H9 (cell line): ENCODE data around the gene PCLAF. TPM values are rescaled to one million over a fixed set of nuclear protein-coding genes. Genes with fewer than 3 reads are reported as not detected.

Experiments
- DNase-seq: peaks from one replicate; pipeline ENCODE4 v3.0.0-alpha.2; 2017
- H2AFZ ChIP-seq: one replicate; pipeline ENCODE4 v1.6.1; 2013; ENCODE audit warnings: mild to moderate bottlenecking, low read length, control low read depth, moderate library complexity
- H2AK5ac ChIP-seq: 2 replicates; pipeline ENCODE4 v1.6.1; 2013; ENCODE audit warnings: low read length, control low read depth, mixed read lengths; ENCODE audit not compliant: insufficient read length
- H2BK120ac ChIP-seq: one replicate; pipeline ENCODE4 v1.6.1; 2013; ENCODE audit warnings: low read depth, mild to moderate bottlenecking, low read length, control low read depth, inconsistent platforms; ENCODE audit not compliant: poor library complexity, severe bottlenecking
- H2BK12ac ChIP-seq: 2 replicates; pipeline ENCODE4 v1.6.1; 2013; ENCODE audit warnings: low read length, control low read depth, mixed read lengths, low read depth; ENCODE audit not compliant: insufficient read length
- H2BK15ac ChIP-seq: 2 replicates; pipeline ENCODE4 v1.6.1; 2013; ENCODE audit warnings: low read depth, low read length, control low read depth
- H2BK20ac ChIP-seq: one replicate; pipeline ENCODE4 v1.6.1; 2013; ENCODE audit warnings: low read depth, mild to moderate bottlenecking, low read length, control low read depth, inconsistent platforms; ENCODE audit not compliant: poor library complexity, severe bottlenecking
- H2BK5ac ChIP-seq: 2 replicates; pipeline ENCODE4 v1.6.1; 2013; ENCODE audit warnings: low read length, control low read depth, mixed read lengths; ENCODE audit not compliant: insufficient read length
- H3K14ac ChIP-seq: 2 replicates; pipeline ENCODE4 v1.6.1; 2013; ENCODE audit warnings: low read length, control low read depth; ENCODE audit not compliant: insufficient read depth
- H3K18ac ChIP-seq: 2 replicates; pipeline ENCODE4 v1.6.1; 2013; ENCODE audit warnings: low read depth, mild to moderate bottlenecking, mixed read lengths, low read length, control low read depth; ENCODE audit not compliant: insufficient read length
- H3K23ac ChIP-seq: 2 replicates; pipeline ENCODE4 v1.6.1; 2013; ENCODE audit warnings: low read length, control low read depth, mixed read lengths, low read depth; ENCODE audit not compliant: insufficient read length
- H3K23me2 ChIP-seq: 2 replicates; pipeline ENCODE4 v1.6.1; 2013; ENCODE audit warnings: low read depth, mild to moderate bottlenecking, mixed read lengths, low read length, control low read depth; ENCODE audit not compliant: insufficient read length, poor library complexity, severe bottlenecking
- H3K27ac ChIP-seq: 2 replicates; pipeline ENCODE4 v1.5.1; 2013; ENCODE audit warnings: low read length, control low read depth, mixed read lengths, low read depth; ENCODE audit not compliant: insufficient read length
- H3K27me3 ChIP-seq: 2 replicates; pipeline ENCODE4 v1.6.1; 2013; ENCODE audit warnings: low read length, control low read depth, inconsistent platforms; ENCODE audit not compliant: insufficient read depth
- H3K4ac ChIP-seq: 2 replicates; pipeline ENCODE4 v1.6.1; 2013; ENCODE audit warnings: low read depth, mild to moderate bottlenecking, control low read depth, inconsistent platforms, low read length, moderate library complexity
- H3K4me1 ChIP-seq: 2 replicates; pipeline ENCODE4 v1.6.1; 2013; ENCODE audit warnings: low read length, control low read depth, inconsistent platforms; ENCODE audit not compliant: insufficient read depth
- H3K4me2 ChIP-seq: 2 replicates; pipeline ENCODE4 v1.6.1; 2013; ENCODE audit warnings: low read length, control low read depth, mixed read lengths; ENCODE audit not compliant: insufficient read length, insufficient read depth
- H3K56ac ChIP-seq: 2 replicates; pipeline ENCODE4 v1.6.1; 2013; ENCODE audit warnings: low read depth, mild to moderate bottlenecking, mixed read lengths, low read length, control low read depth; ENCODE audit not compliant: insufficient read length
- H3K79me1 ChIP-seq: 2 replicates; pipeline ENCODE4 v1.6.1; 2013; ENCODE audit warnings: low read depth, mild to moderate bottlenecking, moderate library complexity, low read length, control low read depth, inconsistent platforms; ENCODE audit not compliant: insufficient read depth, poor library complexity, severe bottlenecking
- H3K79me2 ChIP-seq: 2 replicates; pipeline ENCODE4 v1.6.1; 2013; ENCODE audit warnings: low read length, control low read depth, inconsistent platforms; ENCODE audit not compliant: insufficient read depth
- H3K9ac ChIP-seq: 2 replicates; pipeline ENCODE4 v1.6.1; 2013; ENCODE audit warnings: low read length, control low read depth, mixed read lengths; ENCODE audit not compliant: insufficient read length; ENCODE audit errors: extremely low read depth
- H3K9me3 ChIP-seq: one replicate; pipeline ENCODE4 v1.6.1; 2013; ENCODE audit warnings: low read depth, low read length, inconsistent platforms; ENCODE audit not compliant: control insufficient read depth
- H3T11ph ChIP-seq: one replicate; pipeline ENCODE4 v1.6.1; 2013; ENCODE audit warnings: mild to moderate bottlenecking, low read length, control low read depth, inconsistent platforms
- H4K20me1 ChIP-seq: one replicate; pipeline ENCODE4 v1.6.1; 2013; ENCODE audit not compliant: control insufficient read depth, insufficient read length, insufficient read depth
- H4K5ac ChIP-seq: 2 replicates; pipeline ENCODE4 v1.6.1; 2013; ENCODE audit warnings: low read depth, mild to moderate bottlenecking, mixed read lengths, low read length, control low read depth; ENCODE audit not compliant: insufficient read length
- H4K8ac ChIP-seq: replicated peaks from 2 replicates; pipeline ENCODE4 v1.6.1; 2013; ENCODE audit warnings: low read length, control low read depth, mixed read lengths, low read depth; ENCODE audit not compliant: insufficient read length
- H4K91ac ChIP-seq: 2 replicates; pipeline ENCODE4 v1.6.1; 2013; ENCODE audit warnings: low read depth, mild to moderate bottlenecking, moderate library complexity, mixed read lengths, low read length, control low read depth; ENCODE audit not compliant: insufficient read length
- H3K27ac Mint-ChIP-seq, 3 experiments: 2 replicates in 2 of 3; 3 replicates in 1 of 3; pipeline ENCODE4 v1.8.0; 2020 to 2021; ENCODE audit warnings: mixed read lengths in 3 of 3, mild to moderate bottlenecking in 1 of 3, moderate library complexity in 1 of 3
- H3K27me3 Mint-ChIP-seq: 2 replicates; pipeline ENCODE4 v1.8.0; 2021; ENCODE audit warnings: low read depth, mild to moderate bottlenecking, moderate library complexity, mixed read lengths
- H3K36me3 Mint-ChIP-seq, 3 experiments: 2 replicates in 2 of 3; 3 replicates in 1 of 3; pipeline ENCODE4 v1.8.0; 2020 to 2021; ENCODE audit warnings: low read depth in 3 of 3, mixed read lengths in 3 of 3; ENCODE audit not compliant: insufficient read depth in 1 of 3
- H3K4me1 Mint-ChIP-seq, 2 experiments: 2 replicates each; pipeline ENCODE4 v1.8.0; 2020; ENCODE audit warnings: mixed read lengths in 2 of 2
- H3K4me3 Mint-ChIP-seq, 2 experiments: 2 replicates in 1 of 2; 3 replicates in 1 of 2; pipeline ENCODE4 v1.8.0; 2020 to 2021; ENCODE audit warnings: mild to moderate bottlenecking in 2 of 2, mixed read lengths in 2 of 2, moderate library complexity in 1 of 2
- H3K9me3 Mint-ChIP-seq, 2 experiments: 2 replicates in 1 of 2; 3 replicates in 1 of 2; pipeline ENCODE4 v1.8.0; 2020; ENCODE audit warnings: mild to moderate bottlenecking in 2 of 2, mixed read lengths in 2 of 2, moderate library complexity in 1 of 2
- WGBS: extraction: QIAGEN DNeasy Blood & Tissue Kit; methylation state at CpG from one replicate; pipeline ENCODE4 v1.1.7; 2013; ENCODE audit warnings: missing lambda C conversion rate, low lambda C conversion rate, mixed read lengths; ENCODE audit not compliant: insufficient read length; ENCODE audit errors: extremely low coverage; 5-methylcytosine and 5-hydroxymethylcytosine counted together
- total RNA-seq: library from RNA; stranded (reverse); gene quantifications from 2 replicates; pipeline ENCODE4 v1.2.1, GENCODE V29; 2021
- TF ChIP-seq, protein P1 (sequence below): fragments of 200-600 bp; sonication (generic); conservative IDR thresholded peaks from 3 replicates; pipeline ENCODE4 v1.8.0; 2021; ENCODE audit warnings: antibody characterized with exemption, mild to moderate bottlenecking

Gene PCLAF
- total RNA-seq, 1 experiment from 2014 or later, result 65.6 TPM

DNA sequence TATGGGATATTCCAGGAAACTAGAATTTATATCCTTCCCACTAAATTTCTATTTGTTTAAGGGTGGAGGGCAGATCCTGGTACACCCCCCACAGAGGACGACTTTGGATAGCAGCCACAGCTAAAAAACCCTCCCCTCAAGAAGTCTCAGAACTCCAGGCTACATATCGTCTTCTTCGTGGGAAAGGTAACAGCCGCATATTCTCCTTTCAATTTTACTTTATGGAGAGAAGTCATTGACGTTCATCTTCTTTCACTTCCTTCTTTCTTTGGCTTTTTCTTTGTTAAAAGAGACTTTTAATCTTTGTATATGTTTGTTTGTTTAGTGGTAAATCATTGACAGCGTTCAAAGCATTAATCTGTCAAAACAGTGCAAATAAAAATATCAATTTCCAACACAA, 42.7 kb upstream of the PCLAF start:
- Mint-ChIP-seq H3K4me1 (no peaks in the 10 kb centered on the region), H3K36me3 (peaks cover 5 to 60% (median 14%) of the 10 kb centered on the region in 3 experiments; a peak in 5 of 7 replicates), H3K4me3 (no peak overlapping the region), H3K27ac (no peak overlapping the region), H3K27me3 (no peaks in the 10 kb centered on the region), H3K9me3 (no peaks in the 10 kb centered on the region)
- no peaks in the 10 kb centered on the region for H3K4me1 ChIP-seq
- no peaks in the 10 kb centered on the region for H3K23me2 ChIP-seq
- H3K9ac ChIP-seq, result no peak overlapping the region
- H2BK20ac ChIP-seq, result no peak overlapping the region
- H3K18ac ChIP-seq, result no peak overlapping the region
- no peaks in the 10 kb centered on the region for H3K79me2 ChIP-seq
- no peaks in the 10 kb centered on the region for H3K27me3 ChIP-seq
- H2BK120ac ChIP-seq, result no peak overlapping the region
- no peak overlapping the region for H4K91ac ChIP-seq
- H3K56ac ChIP-seq, result no peak overlapping the region
- H2AFZ ChIP-seq, result no peak overlapping the region
- TF ChIP-seq, protein P1, sequence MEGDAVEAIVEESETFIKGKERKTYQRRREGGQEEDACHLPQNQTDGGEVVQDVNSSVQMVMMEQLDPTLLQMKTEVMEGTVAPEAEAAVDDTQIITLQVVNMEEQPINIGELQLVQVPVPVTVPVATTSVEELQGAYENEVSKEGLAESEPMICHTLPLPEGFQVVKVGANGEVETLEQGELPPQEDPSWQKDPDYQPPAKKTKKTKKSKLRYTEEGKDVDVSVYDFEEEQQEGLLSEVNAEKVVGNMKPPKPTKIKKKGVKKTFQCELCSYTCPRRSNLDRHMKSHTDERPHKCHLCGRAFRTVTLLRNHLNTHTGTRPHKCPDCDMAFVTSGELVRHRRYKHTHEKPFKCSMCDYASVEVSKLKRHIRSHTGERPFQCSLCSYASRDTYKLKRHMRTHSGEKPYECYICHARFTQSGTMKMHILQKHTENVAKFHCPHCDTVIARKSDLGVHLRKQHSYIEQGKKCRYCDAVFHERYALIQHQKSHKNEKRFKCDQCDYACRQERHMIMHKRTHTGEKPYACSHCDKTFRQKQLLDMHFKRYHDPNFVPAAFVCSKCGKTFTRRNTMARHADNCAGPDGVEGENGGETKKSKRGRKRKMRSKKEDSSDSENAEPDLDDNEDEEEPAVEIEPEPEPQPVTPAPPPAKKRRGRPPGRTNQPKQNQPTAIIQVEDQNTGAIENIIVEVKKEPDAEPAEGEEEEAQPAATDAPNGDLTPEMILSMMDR, result no peak
- no peaks in the 10 kb centered on the region for H3K79me1 ChIP-seq
- H3T11ph ChIP-seq, result no peak overlapping the region
- H2BK12ac ChIP-seq, result no peak overlapping the region
- H3K4me2 ChIP-seq, result no peak overlapping the region
- no peak overlapping the region for H2BK5ac ChIP-seq
- H2AK5ac ChIP-seq, result no peak overlapping the region
- H3K14ac ChIP-seq, result no peak overlapping the region
- no peaks in the 10 kb centered on the region for H3K9me3 ChIP-seq
- no peaks in the 10 kb centered on the region for H4K20me1 ChIP-seq
- no peak overlapping the region for H2BK15ac ChIP-seq
- no CpG with 5 or more reads among the region's 6 CpGs for WGBS
- H3K4ac ChIP-seq, result no peak overlapping the region
- DNase-seq, result no peak
- no peak overlapping the region for H3K27ac ChIP-seq
- H4K8ac ChIP-seq, result no peak overlapping the region
- H4K5ac ChIP-seq, result no peak overlapping the region
- H3K23ac ChIP-seq, result no peak overlapping the region
